Measurements from ENCODE around the gene KRTAP5-3.

Gene KRTAP5-3

GRCh38 chr11:1563149-1563638 lies 45.1 kb downstream of the KRTAP5-3 start:
- H3K27ac ChIP-seq (ENCODE audit: insufficient read depth in 1 of 2, low read depth in 1 of 2, low read length in 2 of 2, poor library complexity in 1 of 2, severe bottlenecking in 2 of 2): no peak overlapping the region
- H3K27me3 ChIP-seq (replicated peaks in 2 of 5; ENCODE audit: control insufficient read depth in 4 of 5, insufficient read depth in 5 of 5, low read length in 4 of 5): peaks cover 0 to 92% (median 13%) of the 10 kb centered on the region in 5 experiments
- H3K4me3 ChIP-seq (ENCODE audit: control insufficient read depth in 1 of 7, extremely low read depth in 1 of 7, insufficient read depth in 4 of 7, low read depth in 2 of 7, low read length in 6 of 7): no peak overlapping the region
- POLR2A ChIA-PET: interaction anchor here (0.8 to 1.7 kb wide), 2 partner anchors 8 to 11 kb away, joined by 3 to 6 read pairs; no protein-coding TSS in a partner anchor
- no peak for DNase-seq
- CTCF ChIA-PET: interaction anchor here (1.5 kb wide), 1 partner anchor 15 kb away, joined by 3 read pairs; no protein-coding TSS in a partner anchor
- H3K4me1 ChIP-seq (ENCODE audit: control extremely low read depth in 1 of 4, control insufficient read depth in 4 of 4, insufficient read depth in 4 of 4, low read length in 3 of 4): no peaks in the 10 kb centered on the region
- no peaks in the 10 kb centered on the region for H3K36me3 ChIP-seq (ENCODE audit: control insufficient read depth in 4 of 4, insufficient read depth in 4 of 4, low read length in 3 of 4)
- H3K9me3 ChIP-seq (ENCODE audit: control extremely low read depth in 1 of 5, control insufficient read depth in 4 of 5, insufficient read depth in 2 of 5, low read depth in 1 of 5, low read length in 4 of 5): no peaks in the 10 kb centered on the region
- WGBS (ENCODE audit: insufficient coverage): 70% methylated on average over 5 of the region's 12 CpGs

GRCh38 chr11:1562469-1563148 lies 45.7 kb downstream of the KRTAP5-3 start:
- CTCF ChIA-PET: interaction anchor here (1.5 kb wide), 1 partner anchor 14 kb away, joined by 3 read pairs; no protein-coding TSS in a partner anchor
- H3K4me3 ChIP-seq (ENCODE audit: control insufficient read depth in 1 of 7, extremely low read depth in 1 of 7, insufficient read depth in 4 of 7, low read depth in 2 of 7, low read length in 6 of 7): no peak overlapping the region
- DNase-seq: no peak
- 98% methylated on average over 13 of the region's 14 CpGs for WGBS (ENCODE audit: insufficient coverage)
- peaks cover 0 to 91% (median 16%) of the 10 kb centered on the region in 5 experiments for H3K27me3 ChIP-seq (replicated peaks in 2 of 5; ENCODE audit: control insufficient read depth in 4 of 5, insufficient read depth in 5 of 5, low read length in 4 of 5)
- no peaks in the 10 kb centered on the region for H3K9me3 ChIP-seq (ENCODE audit: control extremely low read depth in 1 of 5, control insufficient read depth in 4 of 5, insufficient read depth in 2 of 5, low read depth in 1 of 5, low read length in 4 of 5)
- H3K4me1 ChIP-seq (ENCODE audit: control extremely low read depth in 1 of 4, control insufficient read depth in 4 of 4, insufficient read depth in 4 of 4, low read length in 3 of 4): no peaks in the 10 kb centered on the region
- POLR2A ChIA-PET: no interaction called here
- H3K27ac ChIP-seq (ENCODE audit: insufficient read depth in 1 of 2, low read depth in 1 of 2, low read length in 2 of 2, poor library complexity in 1 of 2, severe bottlenecking in 2 of 2): no peak overlapping the region
- no peaks in the 10 kb centered on the region for H3K36me3 ChIP-seq (ENCODE audit: control insufficient read depth in 4 of 4, insufficient read depth in 4 of 4, low read length in 3 of 4)

- Histone ChIP-seq H3K27ac (ENCODE audit: insufficient read depth in 1 of 2, low read depth in 1 of 2, low read length in 2 of 2, poor library complexity in 1 of 2, severe bottlenecking in 2 of 2) (no peak overlapping the region), H3K36me3 (ENCODE audit: control insufficient read depth in 4 of 4, insufficient read depth in 4 of 4, low read length in 3 of 4) (no peaks in the 10 kb centered on the region), H3K9me3 (ENCODE audit: control extremely low read depth in 1 of 5, control insufficient read depth in 4 of 5, insufficient read depth in 2 of 5, low read depth in 1 of 5, low read length in 4 of 5) (no peaks in the 10 kb centered on the region), H3K4me3 (ENCODE audit: control insufficient read depth in 1 of 7, extremely low read depth in 1 of 7, insufficient read depth in 4 of 7, low read depth in 2 of 7, low read length in 6 of 7) (no peak overlapping the region), H3K27me3 (replicated peaks in 2 of 5; ENCODE audit: control insufficient read depth in 4 of 5, insufficient read depth in 5 of 5, low read length in 4 of 5) (peaks cover 0 to 91% (median 18%) of the 10 kb centered on the region in 5 experiments), H3K4me1 (ENCODE audit: control extremely low read depth in 1 of 4, control insufficient read depth in 4 of 4, insufficient read depth in 4 of 4, low read length in 3 of 4) (no peaks in the 10 kb centered on the region)
- no peak for DNase-seq
- CTCF ChIA-PET: interaction anchor here (1.5 kb wide), 1 partner anchor 13 kb away, joined by 3 read pairs; no protein-coding TSS in a partner anchor
- WGBS (ENCODE audit: insufficient coverage): 98% methylated on average over 3 of the region's 5 CpGs
- POLR2A ChIA-PET: no interaction called here
These were observed 46.3 kb downstream of the KRTAP5-3 start for GRCh38 chr11:1561955-1562354.

- H3K27ac ChIP-seq (ENCODE audit: insufficient read depth in 1 of 2, low read depth in 1 of 2, low read length in 2 of 2, poor library complexity in 1 of 2, severe bottlenecking in 2 of 2): no peak overlapping the region
- no peaks in the 10 kb centered on the region for H3K9me3 ChIP-seq (ENCODE audit: control extremely low read depth in 1 of 5, control insufficient read depth in 4 of 5, insufficient read depth in 2 of 5, low read depth in 1 of 5, low read length in 4 of 5)
- WGBS (ENCODE audit: insufficient coverage): over 99% methylated on average over 14 of the region's 17 CpGs
- no peaks in the 10 kb centered on the region for H3K4me1 ChIP-seq (ENCODE audit: control extremely low read depth in 1 of 4, control insufficient read depth in 4 of 4, insufficient read depth in 4 of 4, low read length in 3 of 4)
- H3K4me3 ChIP-seq (ENCODE audit: control insufficient read depth in 1 of 7, extremely low read depth in 1 of 7, insufficient read depth in 4 of 7, low read depth in 2 of 7, low read length in 6 of 7): no peak overlapping the region
- H3K36me3 ChIP-seq (ENCODE audit: control insufficient read depth in 4 of 4, insufficient read depth in 4 of 4, low read length in 3 of 4): no peaks in the 10 kb centered on the region
- peaks cover 0 to 92% (median 18%) of the 10 kb centered on the region in 5 experiments for H3K27me3 ChIP-seq (replicated peaks in 2 of 5; ENCODE audit: control insufficient read depth in 4 of 5, insufficient read depth in 5 of 5, low read length in 4 of 5)
- ChIA-PET POLR2A (no interaction called here), CTCF (interaction anchor here (2.1 kb wide), 1 partner anchor 13 kb away, joined by 6 read pairs; no protein-coding TSS in a partner anchor)
- no peak for DNase-seq
These were observed 47.0 kb downstream of the KRTAP5-3 start for GRCh38 chr11:1561266-1561665.

GRCh38 chr11:1560649-1561251 lies 47.5 kb downstream of the KRTAP5-3 start:
- H3K4me1 ChIP-seq (ENCODE audit: control extremely low read depth in 1 of 4, control insufficient read depth in 4 of 4, insufficient read depth in 4 of 4, low read length in 3 of 4): no peaks in the 10 kb centered on the region
- 92% methylated on average over 6 of the region's 8 CpGs for WGBS (ENCODE audit: insufficient coverage)
- CTCF ChIA-PET: interaction anchor here (1.4 to 2.1 kb wide), 2 partner anchors 14 to 22 kb away, joined by 4 to 6 read pairs; no protein-coding TSS in a partner anchor
- no peaks in the 10 kb centered on the region for H3K9me3 ChIP-seq (ENCODE audit: control extremely low read depth in 1 of 5, control insufficient read depth in 4 of 5, insufficient read depth in 2 of 5, low read depth in 1 of 5, low read length in 4 of 5)
- POLR2A ChIA-PET: interaction anchor here (1.3 kb wide), 1 partner anchor 8 kb away, joined by 3 read pairs; no protein-coding TSS in a partner anchor
- peaks cover 0 to 92% (median 18%) of the 10 kb centered on the region in 5 experiments for H3K27me3 ChIP-seq (replicated peaks in 2 of 5; ENCODE audit: control insufficient read depth in 4 of 5, insufficient read depth in 5 of 5, low read length in 4 of 5)
- no peak for DNase-seq
- no peak overlapping the region for H3K4me3 ChIP-seq (ENCODE audit: control insufficient read depth in 1 of 7, extremely low read depth in 1 of 7, insufficient read depth in 4 of 7, low read depth in 2 of 7, low read length in 6 of 7)
- no peaks in the 10 kb centered on the region for H3K36me3 ChIP-seq (ENCODE audit: control insufficient read depth in 4 of 4, insufficient read depth in 4 of 4, low read length in 3 of 4)
- H3K27ac ChIP-seq (ENCODE audit: insufficient read depth in 1 of 2, low read depth in 1 of 2, low read length in 2 of 2, poor library complexity in 1 of 2, severe bottlenecking in 2 of 2): no peak overlapping the region

- Histone ChIP-seq H3K27me3 (replicated peaks in 2 of 5; ENCODE audit: control insufficient read depth in 4 of 5, insufficient read depth in 5 of 5, low read length in 4 of 5) (peaks cover 0 to 92% (median 15%) of the 10 kb centered on the region in 5 experiments), H3K4me3 (ENCODE audit: control insufficient read depth in 1 of 7, extremely low read depth in 1 of 7, insufficient read depth in 4 of 7, low read depth in 2 of 7, low read length in 6 of 7) (no peak overlapping the region), H3K9me3 (ENCODE audit: control extremely low read depth in 1 of 5, control insufficient read depth in 4 of 5, insufficient read depth in 2 of 5, low read depth in 1 of 5, low read length in 4 of 5) (no peaks in the 10 kb centered on the region), H3K4me1 (ENCODE audit: control extremely low read depth in 1 of 4, control insufficient read depth in 4 of 4, insufficient read depth in 4 of 4, low read length in 3 of 4) (no peaks in the 10 kb centered on the region), H3K27ac (ENCODE audit: insufficient read depth in 1 of 2, low read depth in 1 of 2, low read length in 2 of 2, poor library complexity in 1 of 2, severe bottlenecking in 2 of 2) (no peak overlapping the region), H3K36me3 (ENCODE audit: control insufficient read depth in 4 of 4, insufficient read depth in 4 of 4, low read length in 3 of 4) (no peaks in the 10 kb centered on the region)
- 88% methylated on average over 10 of the region's 15 CpGs for WGBS (ENCODE audit: insufficient coverage)
- no peak for DNase-seq
- ChIA-PET POLR2A (interaction anchor here (1.3 kb wide), 1 partner anchor 9 kb away, joined by 3 read pairs; no protein-coding TSS in a partner anchor), CTCF (interaction anchor here (1.2 to 2.5 kb wide), 4 partner anchors 10 to 22 kb away, joined by 4 to 6 read pairs (median 5); no protein-coding TSS in a partner anchor)
These were observed 48.1 kb downstream of the KRTAP5-3 start for GRCh38 chr11:1560002-1560648.

Measured in common myeloid progenitor, CD34-positive (primary cell).